Fibroblast of lung (primary cell): ENCODE results near the gene KCNH1.

Experiments
- EZH2 ChIP-seq: IDR thresholded peaks from 2 replicates; pipeline ENCODE4 v1.5.1; 2012; ENCODE audit warnings: low read length, control low read depth, mild to moderate bottlenecking; ENCODE audit errors: missing control alignments
- TF ChIP-seq, protein P1 (sequence below), 2 donors: IDR thresholded peaks in 1 of 2; conservative IDR thresholded peaks in 1 of 2; 1 replicate in 1 of 2; 2 replicates in 1 of 2; pipeline ENCODE4 v1.5.1; 2011 to 2012; ENCODE audit warnings: low read length in 2 of 2, control low read depth in 1 of 2, inconsistent platforms in 1 of 2, low read depth in 1 of 2, mild to moderate bottlenecking in 1 of 2

DNA sequence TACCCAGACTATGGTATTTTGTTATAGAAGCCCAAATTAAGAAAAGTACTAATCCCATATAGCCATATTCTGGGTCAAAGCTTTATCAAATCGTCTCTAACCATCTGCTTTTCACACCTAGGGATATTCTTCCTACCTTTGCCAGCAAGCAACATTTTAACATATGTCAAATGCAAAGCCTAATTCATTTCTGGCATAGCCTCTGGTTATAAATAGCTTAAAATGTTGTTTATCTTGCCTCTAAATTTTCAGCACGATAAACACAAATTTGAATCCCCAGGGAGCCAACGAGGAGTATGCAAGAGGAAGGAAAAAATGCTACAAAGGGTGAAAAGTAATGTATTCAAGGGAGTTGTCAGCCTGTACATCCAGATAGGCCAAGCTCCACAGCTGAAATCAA, 357.2 kb downstream of the KCNH1 start:
- TF ChIP-seq, protein P1, sequence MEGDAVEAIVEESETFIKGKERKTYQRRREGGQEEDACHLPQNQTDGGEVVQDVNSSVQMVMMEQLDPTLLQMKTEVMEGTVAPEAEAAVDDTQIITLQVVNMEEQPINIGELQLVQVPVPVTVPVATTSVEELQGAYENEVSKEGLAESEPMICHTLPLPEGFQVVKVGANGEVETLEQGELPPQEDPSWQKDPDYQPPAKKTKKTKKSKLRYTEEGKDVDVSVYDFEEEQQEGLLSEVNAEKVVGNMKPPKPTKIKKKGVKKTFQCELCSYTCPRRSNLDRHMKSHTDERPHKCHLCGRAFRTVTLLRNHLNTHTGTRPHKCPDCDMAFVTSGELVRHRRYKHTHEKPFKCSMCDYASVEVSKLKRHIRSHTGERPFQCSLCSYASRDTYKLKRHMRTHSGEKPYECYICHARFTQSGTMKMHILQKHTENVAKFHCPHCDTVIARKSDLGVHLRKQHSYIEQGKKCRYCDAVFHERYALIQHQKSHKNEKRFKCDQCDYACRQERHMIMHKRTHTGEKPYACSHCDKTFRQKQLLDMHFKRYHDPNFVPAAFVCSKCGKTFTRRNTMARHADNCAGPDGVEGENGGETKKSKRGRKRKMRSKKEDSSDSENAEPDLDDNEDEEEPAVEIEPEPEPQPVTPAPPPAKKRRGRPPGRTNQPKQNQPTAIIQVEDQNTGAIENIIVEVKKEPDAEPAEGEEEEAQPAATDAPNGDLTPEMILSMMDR (conservative IDR thresholded peaks at IDR 0.05 in 1 of 2, IDR thresholded peaks at IDR 0.05 in 1 of 2; ENCODE audit: low read depth in 1 of 2, low read length in 2 of 2), result no peak
- TF ChIP-seq EZH2, result no peak
